GM12874 (cell line): ENCODE results near the gene GLT1D1.

Experiments used
- CTCF ChIP-seq: IDR thresholded peaks from 2 replicates; pipeline ENCODE4 v1.5.1; 2011; ENCODE audit warnings: low read depth, mild to moderate bottlenecking, control low read depth, low read length, moderate library complexity; ENCODE audit not compliant: insufficient read depth

GLT1D1 gene

GRCh38 chr12:128852885-128853599 lies at the start of gene GLT1D1:
TSS of gene GLT1D1 (plus strand) at chr12:128853478. CDS start at chr12:128853582, 104 bp downstream.
- no peak for TF ChIP-seq CTCF

GRCh38 chr12:128803788-128804187 lies 49.5 kb upstream of the GLT1D1 start:
- no peak for TF ChIP-seq CTCF

GRCh38 chr12:128804762-128805161 lies 48.5 kb upstream of the GLT1D1 start:
- TF ChIP-seq CTCF = no peak

GRCh38 chr12:128806573-128806972 lies 46.7 kb upstream of the GLT1D1 start:
- TF ChIP-seq CTCF = no peak

GRCh38 chr12:128807161-128807724 lies 46.0 kb upstream of the GLT1D1 start:
- no peak for TF ChIP-seq CTCF

GRCh38 chr12:128808651-128809050 lies 44.6 kb upstream of the GLT1D1 start:
- TF ChIP-seq CTCF = no peak

GRCh38 chr12:128810182-128811127 lies 42.8 kb upstream of the GLT1D1 start:
- TF ChIP-seq CTCF = no peak
